Measurements from ENCODE around the gene PAQR5. TPM values are rescaled to one million over a fixed set of nuclear protein-coding genes. Genes with fewer than 3 reads are reported as not detected.

Gene PAQR5
- total RNA-seq, 4 donors from 2014 or later: 6.4 to 39.8 (median 14.4) TPM

DNA sequence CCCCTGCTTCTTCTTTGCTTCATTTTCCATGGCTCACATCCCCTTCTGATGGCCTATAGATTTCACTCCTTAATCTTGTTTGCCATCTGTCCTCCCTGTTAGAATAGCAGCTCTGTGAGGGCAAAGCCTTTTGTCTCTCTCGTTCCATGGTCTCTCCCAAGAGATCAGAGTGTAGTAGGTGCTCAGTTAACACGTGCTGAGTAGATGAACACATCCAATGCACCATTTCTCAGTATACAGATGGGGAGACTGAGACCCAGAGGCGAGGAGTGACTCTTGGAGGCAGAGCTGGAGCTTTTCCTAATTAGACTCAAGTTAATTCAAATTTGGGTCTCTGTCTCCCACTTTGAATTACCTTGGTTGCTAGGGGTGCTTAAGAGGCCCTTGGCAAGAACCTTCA is 4.2 kb downstream of the PAQR5 start:
- H3K27me3 ChIP-seq: peaks cover 0 to 47% (median 5%) of the 10 kb centered on the region in 4 donors
- intact Hi-C loops (cut with DNase I): no loop called here
- H3K36me3 ChIP-seq: no peaks in the 10 kb centered on the region
- DNase-seq: no peak
- H3K4me1 ChIP-seq: peaks cover 10 to 37% (median 16%) of the 10 kb centered on the region in 3 donors
- WGBS, 2 donors: 51 to 69% methylated on average over 2 to 3 of the region's 3 CpGs
- no peak overlapping the region for H3K4me3 ChIP-seq
- TF ChIP-seq, protein P1, sequence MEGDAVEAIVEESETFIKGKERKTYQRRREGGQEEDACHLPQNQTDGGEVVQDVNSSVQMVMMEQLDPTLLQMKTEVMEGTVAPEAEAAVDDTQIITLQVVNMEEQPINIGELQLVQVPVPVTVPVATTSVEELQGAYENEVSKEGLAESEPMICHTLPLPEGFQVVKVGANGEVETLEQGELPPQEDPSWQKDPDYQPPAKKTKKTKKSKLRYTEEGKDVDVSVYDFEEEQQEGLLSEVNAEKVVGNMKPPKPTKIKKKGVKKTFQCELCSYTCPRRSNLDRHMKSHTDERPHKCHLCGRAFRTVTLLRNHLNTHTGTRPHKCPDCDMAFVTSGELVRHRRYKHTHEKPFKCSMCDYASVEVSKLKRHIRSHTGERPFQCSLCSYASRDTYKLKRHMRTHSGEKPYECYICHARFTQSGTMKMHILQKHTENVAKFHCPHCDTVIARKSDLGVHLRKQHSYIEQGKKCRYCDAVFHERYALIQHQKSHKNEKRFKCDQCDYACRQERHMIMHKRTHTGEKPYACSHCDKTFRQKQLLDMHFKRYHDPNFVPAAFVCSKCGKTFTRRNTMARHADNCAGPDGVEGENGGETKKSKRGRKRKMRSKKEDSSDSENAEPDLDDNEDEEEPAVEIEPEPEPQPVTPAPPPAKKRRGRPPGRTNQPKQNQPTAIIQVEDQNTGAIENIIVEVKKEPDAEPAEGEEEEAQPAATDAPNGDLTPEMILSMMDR (IDR thresholded peaks at IDR 0.05): no peak
- no peak for TF ChIP-seq POLR2A (IDR thresholded peaks at IDR 0.05)
- no peaks in the 10 kb centered on the region for H3K9me3 ChIP-seq
- H3K27ac ChIP-seq: no peak overlapping the region

DNA sequence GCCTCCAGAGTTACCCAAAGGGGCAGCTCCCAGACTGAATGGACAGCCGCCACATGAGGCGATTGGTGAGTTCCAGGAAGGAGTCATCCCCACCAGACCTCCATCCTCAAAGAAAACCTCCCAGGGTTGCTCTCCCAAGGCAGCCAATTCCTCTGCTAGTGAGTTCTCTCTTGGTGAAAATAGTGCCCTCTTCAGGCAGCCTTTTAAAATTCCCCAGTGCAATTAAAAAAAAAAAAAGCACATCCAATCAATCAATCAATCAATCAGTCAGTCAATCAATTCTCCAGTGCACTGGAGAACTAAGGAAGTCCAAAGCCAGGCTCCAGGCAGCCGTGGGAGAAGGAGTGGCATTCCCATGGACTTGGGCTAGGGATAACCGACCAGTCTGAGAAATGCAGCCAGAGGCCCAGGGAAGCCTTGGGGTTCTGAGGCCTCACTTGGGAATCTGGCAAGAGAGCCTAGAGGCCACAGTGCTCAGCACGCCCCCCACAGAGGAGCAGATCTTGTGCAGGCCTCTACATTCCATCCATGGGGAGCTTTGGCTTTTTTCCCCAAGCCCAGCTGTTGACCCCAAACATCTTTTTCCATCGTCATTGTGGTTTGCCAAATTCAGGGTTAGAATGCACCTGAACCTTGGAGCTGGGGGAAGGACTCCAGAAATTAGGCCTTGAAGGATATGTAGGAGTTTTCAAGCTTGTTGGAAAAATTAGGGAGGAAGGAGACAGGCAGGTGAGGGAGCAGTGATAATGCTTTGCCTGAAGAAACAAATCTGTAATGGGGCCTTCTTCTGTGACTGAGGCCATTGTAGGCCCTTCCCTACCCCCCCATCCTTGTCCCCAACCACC is 4.8 kb downstream of the PAQR5 start:
- DNase-seq: no peak
- H3K27ac ChIP-seq: peak overlapping the region; percentile 49 to 66 (median 60)
- H3K4me1 ChIP-seq: peaks cover 10 to 33% (median 16%) of the 10 kb centered on the region in 3 donors
- no peaks in the 10 kb centered on the region for H3K9me3 ChIP-seq
- peaks cover 0 to 40% (median 5%) of the 10 kb centered on the region in 4 donors for H3K27me3 ChIP-seq
- no peak overlapping the region for H3K4me3 ChIP-seq
- intact Hi-C loops (cut with DNase I): no loop called here
- WGBS, 2 donors: 50 to 71% methylated on average over 1 to 4 of the region's 6 CpGs
- no peaks in the 10 kb centered on the region for H3K36me3 ChIP-seq
- TF ChIP-seq, protein P1 (IDR thresholded peaks at IDR 0.05): peak in 2 of 6 experiments; percentile 8 to 31
- no peak for TF ChIP-seq POLR2A (IDR thresholded peaks at IDR 0.05)

DNA sequence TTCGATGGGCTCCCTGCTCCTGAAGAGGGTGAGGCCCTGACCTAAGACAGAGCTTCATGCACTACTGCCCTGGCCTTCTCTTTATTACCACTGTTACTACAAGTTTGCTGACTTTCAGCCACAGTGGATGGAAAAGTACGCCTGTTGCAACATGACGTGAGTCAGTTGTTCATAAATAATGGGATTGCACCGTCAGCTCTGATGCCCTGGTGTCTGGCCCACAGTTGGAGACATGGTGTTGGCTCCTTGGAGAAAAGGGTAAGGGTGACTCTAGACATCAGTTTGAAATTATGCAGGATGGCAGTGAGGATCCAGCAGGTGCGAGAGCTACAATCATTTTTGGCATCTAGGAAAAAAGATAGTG is 5.5 kb downstream of the PAQR5 start:
- 30 to 36% methylated on average over 5 of the region's 5 CpGs for WGBS, 2 donors
- Histone ChIP-seq H3K27me3 (peaks cover 0 to 34% (median 4%) of the 10 kb centered on the region in 4 donors), H3K4me1 (peaks cover 4 to 27% (median 15%) of the 10 kb centered on the region in 3 donors), H3K27ac (peak overlapping the region; percentile 49 to 66 (median 60)), H3K9me3 (no peaks in the 10 kb centered on the region), H3K4me3 (no peak overlapping the region), H3K36me3 (no peaks in the 10 kb centered on the region)
- TF ChIP-seq, protein P1 (IDR thresholded peaks at IDR 0.05): no peak
- no peak for TF ChIP-seq POLR2A (IDR thresholded peaks at IDR 0.05)
- intact Hi-C loops (cut with DNase I): no loop called here
- DNase-seq: no peak

DNA sequence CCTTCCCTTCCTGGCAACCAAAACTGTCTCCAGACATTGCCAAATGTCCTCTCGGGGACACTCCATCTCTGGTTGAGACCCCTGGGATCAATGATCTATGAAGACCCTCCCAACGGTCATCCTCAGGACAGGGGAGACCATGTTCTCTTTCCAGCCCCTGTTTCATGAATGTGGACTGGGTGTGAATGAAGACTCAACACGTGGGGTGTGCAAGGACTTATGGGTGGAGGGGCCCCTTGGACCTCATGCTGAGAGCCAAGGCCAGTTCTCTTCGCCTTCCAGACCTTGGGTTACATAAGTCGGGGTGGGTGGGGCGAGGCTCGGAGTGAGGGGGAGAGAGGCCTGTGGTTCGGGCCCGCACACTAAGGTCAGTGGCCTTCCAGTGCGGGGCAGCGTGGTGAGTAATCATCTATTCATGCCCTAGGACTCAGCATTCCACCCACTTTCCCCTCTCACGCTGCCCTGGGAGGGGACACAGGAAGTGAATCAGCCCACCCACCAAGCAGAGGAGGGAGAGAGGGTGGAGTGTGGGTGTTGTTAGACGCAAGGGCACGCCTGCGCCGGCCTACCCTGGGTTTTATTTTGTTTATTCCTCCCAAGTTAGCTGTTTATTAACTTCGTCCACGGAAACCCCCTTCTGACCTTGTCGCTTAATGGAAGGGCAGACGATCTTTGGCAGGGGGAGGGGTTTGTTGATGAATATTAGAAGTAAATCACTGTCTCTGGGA is 6.7 kb downstream of the PAQR5 start:
- DNase-seq: no peak
- TF ChIP-seq, protein P1 (IDR thresholded peaks at IDR 0.05): no peak
- TF ChIP-seq POLR2A (IDR thresholded peaks at IDR 0.05): no peak
- Histone ChIP-seq H3K27ac (peak overlapping the region in 1 of 4 donors; percentile 49), H3K36me3 (no peaks in the 10 kb centered on the region), H3K27me3 (peaks cover 0 to 22% (median 0%) of the 10 kb centered on the region in 4 donors), H3K9me3 (no peaks in the 10 kb centered on the region), H3K4me1 (peaks cover 0 to 15% (median 8%) of the 10 kb centered on the region in 3 donors), H3K4me3 (no peak overlapping the region)
- intact Hi-C loops (cut with DNase I): no loop called here
- WGBS, 2 donors: 38 to 66% methylated on average over 10 to 14 of the region's 20 CpGs
